G401 (cell line): ENCODE measurements around the gene KCNJ16. TPM values are rescaled to one million over a fixed set of nuclear protein-coding genes. Genes with fewer than 3 reads are reported as not detected.
A peak's percentile ranks its signal among the peaks of the same experiment; 100 is the strongest.

Experiments used
- DNase-seq: peaks from one replicate; pipeline ENCODE4 v3.0.0-alpha.2; 2015; ENCODE audit warnings: low spot score
- in situ Hi-C: cut with HindIII; loops from 2 replicates; pipeline ENCODE4 v1.10.0; 2016; ENCODE audit warnings: low sequenced_read_pairs, mixed read lengths
- total RNA-seq: library from RNA; depleted of rRNA; stranded (reverse); fragments of >200 nt; shearing (Covaris generic); gene quantifications from 2 replicates; pipeline ENCODE4 v1.2.3, GENCODE V29; 2014

Gene KCNJ16
- total RNA-seq, 1 experiment from 2014 or later = 16.6 TPM

DNA sequence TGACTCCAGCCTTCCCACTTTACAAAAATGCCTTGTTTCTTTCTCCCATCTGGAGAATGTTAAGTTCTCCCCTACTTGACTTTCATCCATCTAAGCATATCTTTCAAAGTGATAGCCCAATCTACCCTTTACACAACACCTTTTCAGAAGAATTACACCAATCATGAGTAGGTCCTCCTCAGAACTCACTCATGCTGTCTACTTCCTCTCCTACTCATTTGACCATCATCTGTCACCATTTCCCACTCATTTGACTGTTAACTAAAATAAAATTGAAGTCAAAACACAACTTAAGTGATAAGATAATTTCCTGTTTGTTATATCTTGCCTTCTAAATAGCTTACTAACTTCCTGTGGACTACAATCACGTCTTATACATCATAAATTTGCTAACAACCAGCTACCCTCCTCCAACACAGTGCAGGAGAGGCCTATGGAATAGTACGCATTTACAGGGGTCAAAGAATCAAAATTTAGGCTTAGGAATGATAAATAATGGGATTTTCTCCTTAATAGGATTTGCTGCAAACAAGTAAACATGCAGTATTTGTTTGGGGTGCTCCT lies 16.1 kb downstream of the KCNJ16 start:
- in situ Hi-C loops = no loop called here
- DNase-seq = no peak

DNA sequence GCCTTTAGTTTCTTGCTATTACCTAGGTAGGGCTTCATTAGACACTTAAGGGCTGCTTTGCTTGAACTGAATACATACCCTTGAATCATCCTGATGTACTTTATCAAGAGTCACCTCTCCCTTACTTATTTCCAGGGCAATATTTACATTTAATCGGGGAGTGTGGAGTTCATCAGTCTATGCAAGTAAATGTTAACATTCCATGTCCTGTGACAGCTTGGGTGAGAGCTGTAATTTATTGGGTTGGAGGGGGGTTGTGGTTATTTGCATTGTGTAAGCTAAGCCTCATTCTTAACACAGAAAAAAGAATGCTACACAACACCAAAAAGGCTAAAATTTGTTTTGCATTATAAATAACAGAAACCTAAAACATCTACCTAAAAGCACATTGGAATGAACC lies 16.7 kb downstream of the KCNJ16 start:
- DNase-seq = no peak
- in situ Hi-C loops = no loop called here

DNA sequence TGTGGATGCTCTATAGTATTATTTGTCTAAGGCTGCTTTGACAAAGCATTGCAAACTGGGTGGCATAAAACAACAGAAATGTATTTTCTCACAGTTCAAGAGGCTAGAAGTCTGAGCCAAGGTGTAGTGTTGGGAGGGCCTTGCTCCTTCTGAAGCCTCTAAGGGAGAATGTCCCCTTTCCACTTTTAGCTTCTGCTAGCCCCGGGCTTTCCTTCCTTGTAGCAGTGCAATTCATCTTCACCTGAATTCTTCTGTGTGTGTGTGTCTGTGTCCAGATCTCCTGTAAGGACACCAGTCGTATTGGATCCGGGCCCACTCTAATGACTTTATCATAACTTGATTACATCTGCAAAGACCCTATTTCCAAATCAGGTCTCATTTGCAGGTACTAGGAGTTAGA lies 18.1 kb downstream of the KCNJ16 start:
- no peak for DNase-seq
- in situ Hi-C loops = no loop called here

DNA sequence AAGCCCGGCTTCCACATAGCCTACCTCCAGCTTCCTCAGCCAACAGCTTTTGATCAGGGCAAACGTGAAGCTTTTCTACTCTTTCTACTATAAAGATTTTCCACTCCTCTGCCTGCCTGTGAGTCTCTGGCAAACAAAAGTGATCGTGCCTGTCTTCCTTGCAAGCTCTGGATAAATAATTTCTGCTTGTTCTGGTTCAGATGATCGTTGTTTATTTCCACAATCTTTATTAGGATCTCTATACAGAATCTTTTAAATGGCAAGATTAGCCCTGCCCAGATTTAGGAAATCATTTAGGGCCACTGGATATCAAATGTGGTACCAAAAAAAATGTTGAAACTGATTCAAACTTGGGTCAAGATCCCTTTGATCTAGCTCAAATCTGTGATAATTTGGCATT lies 20.4 kb downstream of the KCNJ16 start:
- in situ Hi-C loops = no loop called here
- DNase-seq = no peak

DNA sequence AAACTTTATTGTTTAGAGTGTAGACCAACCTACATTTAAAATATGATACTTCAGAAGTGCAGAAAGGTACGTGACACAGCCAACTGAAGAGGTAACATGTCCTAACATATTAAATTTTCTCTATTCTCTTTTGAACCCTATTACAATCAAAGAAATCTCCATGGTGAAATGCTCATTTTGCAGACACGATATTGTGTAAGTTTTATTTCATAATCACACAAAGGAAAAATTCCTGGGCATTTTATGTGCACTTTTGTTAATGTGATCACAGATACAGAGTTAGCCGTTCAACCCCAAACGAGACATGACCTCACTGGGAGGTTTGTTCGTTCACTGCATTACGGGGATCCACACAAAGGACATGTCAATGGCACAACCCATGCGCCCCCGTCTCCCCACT lies 21.8 kb downstream of the KCNJ16 start:
- DNase-seq = no peak
- in situ Hi-C loops = no loop called here

DNA sequence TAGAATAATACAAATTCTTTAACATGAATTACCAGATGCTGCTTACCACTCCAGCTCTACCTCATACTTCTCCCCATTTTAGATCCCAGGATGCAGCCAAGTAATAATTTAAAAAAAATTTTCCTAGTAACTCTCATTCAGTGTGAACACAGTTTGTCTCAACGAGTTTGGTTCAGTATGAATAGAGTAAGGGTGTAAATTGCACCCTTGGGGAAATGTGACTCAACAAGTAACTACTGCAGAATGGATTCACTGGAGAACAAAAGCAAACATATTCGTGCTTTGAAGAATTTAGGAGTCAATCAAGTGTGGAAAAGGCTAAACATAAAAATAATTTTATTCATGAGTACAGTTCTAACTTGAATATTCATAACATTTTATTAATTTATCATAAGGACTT lies 23.0 kb downstream of the KCNJ16 start:
- DNase-seq = no peak
- in situ Hi-C loops = no loop called here

DNA sequence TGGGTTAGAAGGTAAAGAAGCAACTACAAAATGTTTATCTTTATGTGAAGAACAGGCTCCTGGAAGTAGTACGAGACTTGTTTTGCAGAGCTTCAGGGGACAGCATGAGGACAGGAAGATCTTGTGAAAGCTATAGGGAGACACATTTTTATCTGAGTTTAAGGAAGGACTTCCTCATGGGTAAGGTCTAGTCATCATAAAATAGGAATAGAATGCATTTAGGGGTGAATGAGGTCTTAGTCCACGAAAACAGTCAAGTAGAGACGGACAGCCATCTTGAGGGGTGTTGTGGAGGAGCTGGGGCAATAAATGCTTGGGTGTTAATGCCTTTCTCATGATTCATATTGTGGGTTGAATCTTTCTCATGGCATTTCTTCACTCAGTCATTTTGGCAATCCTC lies 24.3 kb downstream of the KCNJ16 start:
- in situ Hi-C loops = no loop called here
- no peak for DNase-seq

DNA sequence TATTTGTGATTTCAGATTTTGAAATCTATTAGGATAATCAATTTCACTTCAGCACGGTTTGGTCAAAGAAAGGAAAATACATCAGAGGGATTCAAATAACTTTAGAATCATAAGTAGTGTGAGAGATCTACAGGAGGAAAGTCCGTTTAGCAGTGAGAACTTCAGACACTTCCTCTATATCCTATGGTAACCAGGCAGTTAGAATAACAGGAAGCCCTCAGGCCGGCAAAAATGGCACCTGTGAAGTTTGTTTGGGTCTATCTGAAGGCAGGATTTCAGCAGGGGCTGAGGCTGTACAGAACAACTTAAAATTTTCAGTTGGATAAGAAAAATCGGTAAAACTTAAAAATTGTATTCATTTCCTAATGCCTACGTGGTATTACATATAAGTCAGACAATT lies 24.9 kb downstream of the KCNJ16 start:
- in situ Hi-C loops = no loop called here
- no peak for DNase-seq

DNA sequence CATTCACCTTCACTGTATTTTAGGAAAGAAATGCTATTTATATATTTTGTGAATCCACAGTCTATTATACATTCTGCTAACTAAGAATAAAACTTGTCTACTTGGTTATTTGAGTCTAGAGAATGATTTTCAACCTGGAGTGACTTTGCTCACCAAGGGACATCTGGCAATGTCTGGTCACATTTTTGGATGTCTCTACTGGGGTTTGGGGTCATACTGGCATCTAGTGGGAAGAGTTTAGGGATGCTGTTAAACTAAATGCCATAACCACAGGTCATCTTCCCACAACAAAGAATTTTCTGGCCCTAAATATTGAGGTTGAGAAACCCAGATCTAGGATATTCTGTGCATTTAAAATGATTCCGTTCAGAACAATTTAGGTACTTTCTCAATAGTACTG lies 26.0 kb downstream of the KCNJ16 start:
- peak; percentile 21 for DNase-seq
- in situ Hi-C loops = no loop called here

DNA sequence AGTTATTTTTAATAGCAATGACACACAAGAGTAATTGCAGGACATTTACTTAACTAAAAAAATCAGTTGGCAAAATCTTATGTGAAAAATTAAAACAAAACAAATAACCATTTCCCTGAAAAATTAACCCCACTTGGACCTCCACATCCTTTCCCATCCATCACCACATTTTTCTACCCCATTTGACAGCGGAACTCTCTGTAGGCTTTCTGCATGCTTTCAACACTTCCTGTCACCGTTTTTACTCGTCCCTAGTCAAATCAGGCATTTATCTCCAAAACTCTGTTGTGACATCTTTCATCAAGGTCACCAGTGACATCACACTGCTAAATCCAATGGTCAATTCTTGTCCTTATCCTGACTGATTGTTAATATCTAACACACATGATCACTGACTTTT lies 27.5 kb downstream of the KCNJ16 start:
- in situ Hi-C loops = no loop called here
- DNase-seq = no peak

DNA sequence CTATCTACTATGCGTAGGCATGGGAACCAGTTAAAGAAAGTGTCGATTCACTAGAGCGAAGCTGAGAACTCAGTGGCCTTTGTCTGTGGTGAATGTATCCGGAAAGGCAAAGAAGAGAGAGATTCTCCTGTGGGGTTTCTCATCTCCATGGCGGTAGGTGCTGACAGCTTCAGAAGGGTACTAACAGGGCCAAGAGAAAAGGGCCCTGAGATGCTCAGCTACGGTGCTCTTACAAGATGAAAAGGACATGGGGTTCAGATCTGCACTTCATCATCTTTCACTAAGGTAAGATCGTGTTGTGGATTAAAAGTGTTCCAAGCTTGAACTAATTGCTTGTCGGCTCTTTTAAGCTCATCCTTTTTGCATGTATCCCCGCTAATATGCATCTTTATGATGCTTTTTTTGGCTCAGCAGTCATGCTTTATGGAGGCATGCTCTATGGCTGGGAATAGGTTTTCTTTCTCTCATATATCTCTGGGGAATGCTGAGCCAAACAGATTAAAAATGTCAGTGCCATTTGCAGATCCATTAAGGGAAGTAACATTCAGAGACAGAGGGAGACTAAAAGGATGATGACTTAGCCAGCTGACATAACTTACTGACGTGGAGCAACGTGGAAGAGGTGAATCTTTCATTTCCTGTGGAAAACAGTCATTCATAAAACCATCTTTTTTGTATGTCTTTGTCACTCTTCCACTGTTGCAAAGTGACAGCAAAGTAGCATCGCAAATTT lies 29.9 kb downstream of the KCNJ16 start:
- in situ Hi-C loops = no loop called here
- DNase-seq = peak; percentile 19

DNA sequence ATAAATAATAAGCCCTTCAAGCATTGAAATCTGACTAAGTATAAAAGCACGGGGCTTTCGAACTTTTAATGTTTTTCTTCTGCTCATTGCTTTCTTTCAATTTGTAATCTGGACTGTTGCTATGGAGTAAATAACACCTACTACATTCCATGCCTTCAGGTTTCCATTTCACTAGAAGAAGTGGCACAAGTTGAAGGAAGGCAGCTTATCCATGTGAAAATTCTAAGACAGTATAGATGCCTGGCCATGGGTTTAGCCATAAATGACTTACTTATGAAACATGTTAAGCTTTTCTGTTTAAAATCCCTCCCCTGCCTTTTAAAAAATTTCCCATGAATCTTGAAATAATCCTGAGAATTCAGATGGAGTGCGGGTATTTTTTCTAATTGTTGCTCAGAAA lies 30.6 kb downstream of the KCNJ16 start:
- in situ Hi-C loops = no loop called here
- no peak for DNase-seq

DNA sequence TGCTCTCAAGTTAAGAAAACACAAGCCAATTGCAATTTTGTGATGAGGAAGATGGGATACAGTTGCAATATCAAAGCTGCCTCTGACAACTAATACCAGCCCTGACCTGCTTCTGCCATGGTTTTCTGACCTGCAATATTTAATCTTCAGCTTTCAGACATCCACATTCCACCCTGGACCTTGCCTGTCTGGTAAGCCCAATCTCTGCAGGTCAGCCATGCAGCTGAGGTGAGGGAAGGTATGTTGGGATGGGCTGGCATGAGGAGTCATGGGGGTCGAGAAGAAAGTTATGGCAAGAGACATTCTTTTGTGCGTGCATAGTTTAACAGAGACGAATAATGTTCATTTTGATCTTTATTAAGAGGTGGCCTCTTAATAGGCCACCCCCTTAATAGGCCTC lies 31.5 kb downstream of the KCNJ16 start:
- in situ Hi-C loops = no loop called here
- no peak for DNase-seq

DNA sequence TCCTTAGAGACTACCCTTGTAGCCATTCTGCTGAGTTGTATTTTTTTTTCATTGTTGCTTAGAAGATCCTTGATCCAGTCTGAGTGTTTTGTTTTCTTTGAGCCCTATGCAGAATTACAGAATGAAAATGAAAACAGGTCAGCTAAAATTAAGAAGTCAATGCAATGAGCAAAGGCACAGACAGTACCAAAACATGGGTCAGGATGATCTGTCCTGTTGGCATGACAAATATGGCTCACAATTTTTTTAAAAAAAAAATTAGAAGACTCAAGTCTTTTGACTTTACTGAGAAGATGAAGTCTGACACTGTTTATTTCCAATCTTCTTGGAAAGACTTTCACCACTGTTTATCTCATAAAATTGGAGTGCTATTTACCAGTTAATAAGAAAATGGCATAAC lies 32.4 kb downstream of the KCNJ16 start:
- in situ Hi-C loops = no loop called here
- no peak for DNase-seq

DNA sequence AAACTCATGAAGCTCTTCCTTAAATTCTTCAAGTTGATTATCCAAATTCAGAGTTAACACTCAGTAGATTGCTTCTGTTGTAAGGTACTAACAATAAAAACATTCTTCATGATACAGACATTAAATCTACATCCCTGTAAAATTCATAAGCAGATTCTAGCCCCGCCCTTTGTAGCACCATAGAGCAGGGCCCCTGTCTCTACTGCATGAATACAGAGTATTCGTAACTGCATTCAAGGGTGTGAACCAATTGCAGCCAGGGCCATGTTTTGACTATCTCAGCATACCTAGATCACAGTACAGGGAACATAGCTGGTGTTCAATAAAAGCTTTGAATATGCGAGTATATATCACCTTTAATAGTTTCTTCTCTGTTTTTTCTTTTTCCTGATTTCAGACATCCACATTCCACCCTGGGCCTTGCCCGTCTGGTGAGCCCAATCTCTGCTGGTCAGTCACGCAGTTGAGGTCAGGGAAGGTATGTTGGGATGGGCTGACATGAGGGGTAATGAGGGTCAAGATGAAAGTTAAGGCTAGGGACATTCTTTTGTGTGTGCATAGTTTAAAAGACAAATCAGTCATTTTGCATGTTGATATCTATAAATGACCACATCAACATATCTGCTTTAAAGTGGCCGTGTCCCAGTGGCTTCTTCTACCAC lies 33.0 kb downstream of the KCNJ16 start:
- in situ Hi-C loops = no loop called here
- no peak for DNase-seq

DNA sequence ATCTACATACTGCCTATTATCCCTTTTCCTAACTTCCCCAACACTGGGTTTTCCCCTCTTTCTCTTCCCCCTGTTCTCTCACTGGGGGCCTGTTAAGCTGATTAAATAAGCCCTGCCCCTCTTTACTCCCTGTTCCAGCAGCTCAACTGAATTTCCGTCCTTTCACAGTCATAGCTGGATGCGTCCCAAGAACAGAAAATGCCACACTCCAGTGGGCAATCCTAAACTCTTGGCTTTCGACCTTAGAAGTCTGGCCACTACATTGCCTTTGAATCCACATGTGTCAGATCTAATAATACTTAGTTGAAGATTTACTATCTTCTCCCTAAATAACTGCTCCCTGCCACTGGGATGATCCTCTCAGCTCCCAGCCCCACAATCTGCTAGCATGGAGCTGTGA lies 34.5 kb downstream of the KCNJ16 start:
- in situ Hi-C loops = no loop called here
- no peak for DNase-seq

DNA sequence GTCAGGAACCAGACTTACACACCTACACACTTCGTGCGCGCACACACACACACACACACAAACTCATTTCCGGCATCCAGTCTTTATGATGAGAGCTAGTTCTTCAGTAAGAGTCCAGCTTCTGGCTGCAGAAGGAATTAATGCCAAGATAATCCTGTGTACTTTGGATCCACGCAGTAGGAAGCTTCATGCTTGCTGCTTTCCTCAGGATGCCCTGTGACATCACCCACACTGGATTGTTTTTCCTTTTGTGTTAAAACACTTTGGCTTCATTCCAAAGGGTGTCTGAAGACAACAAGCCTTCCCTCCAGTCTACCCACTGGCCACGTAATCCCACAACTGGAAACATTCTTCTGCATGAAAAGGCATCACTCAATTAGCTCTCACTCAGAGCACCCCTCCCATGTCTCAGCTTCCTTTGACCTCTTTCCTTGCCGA lies 35.4 kb downstream of the KCNJ16 start:
- in situ Hi-C loops = no loop called here
- DNase-seq = no peak

DNA sequence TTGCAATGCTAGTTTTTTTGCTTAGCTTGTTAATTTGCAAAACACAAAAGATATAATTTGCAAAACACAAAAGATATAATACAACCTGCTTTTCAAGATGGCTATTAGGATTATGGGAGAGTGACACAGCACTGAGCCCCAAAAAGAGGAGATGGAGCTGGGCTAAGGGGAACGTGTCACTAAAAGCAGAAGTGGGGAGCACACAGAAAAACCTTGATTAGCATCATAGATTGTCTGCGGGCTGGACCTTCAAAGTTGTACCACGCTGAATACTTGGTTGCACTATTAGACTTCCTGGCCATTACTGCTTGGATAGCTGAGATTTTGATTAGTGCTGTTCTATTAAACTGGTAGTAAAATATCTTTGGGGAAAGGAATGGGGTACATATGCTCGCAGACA lies 36.2 kb downstream of the KCNJ16 start:
- in situ Hi-C loops = no loop called here
- no peak for DNase-seq

DNA sequence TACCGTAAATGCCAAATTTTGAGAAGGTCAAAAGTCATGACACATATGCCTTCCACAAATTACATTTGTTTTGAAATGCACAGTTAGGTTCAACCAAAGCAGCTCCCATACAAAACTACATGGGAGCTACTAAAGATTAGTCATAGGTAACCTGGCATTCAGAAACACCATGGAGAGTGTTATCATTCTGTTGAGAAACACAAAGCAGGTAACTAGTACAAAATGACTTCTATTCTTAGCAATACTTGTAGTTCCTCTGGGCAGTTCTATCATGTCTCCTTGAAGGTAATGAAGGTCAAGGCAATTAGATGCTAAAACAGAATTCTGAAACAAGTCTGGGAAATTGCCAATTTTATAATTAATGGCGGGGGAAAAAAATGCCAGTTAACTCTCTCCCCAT lies 39.4 kb downstream of the KCNJ16 start:
- in situ Hi-C loops = no loop called here
- no peak for DNase-seq

DNA sequence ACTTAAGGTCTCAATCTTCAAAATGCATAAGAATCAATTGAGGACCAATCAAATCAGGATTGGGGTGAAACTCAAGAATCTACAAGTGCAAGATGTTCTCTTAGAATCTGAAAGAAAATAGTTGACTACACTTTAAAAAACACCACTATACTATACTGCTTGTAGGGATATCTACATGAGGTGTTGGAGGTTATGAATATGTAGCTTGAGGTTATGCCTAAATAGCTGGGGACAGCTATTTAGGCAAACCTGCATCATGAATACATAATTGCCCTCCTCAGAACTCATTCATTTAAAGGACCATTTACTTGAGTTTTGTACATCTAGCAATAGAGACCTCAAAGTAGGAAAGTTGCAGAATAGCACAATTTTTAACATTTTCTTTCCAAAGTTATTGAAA lies 40.1 kb downstream of the KCNJ16 start:
- in situ Hi-C loops = no loop called here
- no peak for DNase-seq

DNA sequence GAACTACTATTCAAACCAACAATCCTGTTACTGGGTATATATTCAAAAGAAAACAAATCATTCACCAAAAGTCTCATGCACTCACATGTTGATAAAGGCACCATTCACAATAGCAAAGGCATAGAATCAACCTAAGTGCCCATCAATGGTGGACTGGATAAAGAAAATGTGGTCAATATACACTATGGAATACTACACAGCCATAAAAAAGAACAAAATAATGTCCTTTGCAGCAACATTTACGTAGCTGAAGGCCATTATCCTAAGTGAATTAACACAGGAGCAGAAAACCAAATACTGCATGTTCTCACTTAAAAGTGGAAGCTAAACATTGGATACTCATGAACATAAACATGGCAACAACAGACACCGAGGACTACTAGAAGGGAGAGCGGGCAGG lies 41.9 kb downstream of the KCNJ16 start:
- in situ Hi-C loops = no loop called here
- DNase-seq = no peak
